Activated CD4-positive, alpha-beta T cell treated with anti-CD3 and anti-CD28 coated beads, Interleukin-2, amount 10 ng/mL, durations not matched to agents 7 days and 5 days (primary cell): Measurements from ENCODE around the gene SLITRK4. TPM values are rescaled to one million over a fixed set of nuclear protein-coding genes. Genes with fewer than 3 reads are reported as not detected.

Experiments used
- CTCF ChIA-PET: fragments of 350-600 bp; sonication (Branson Sonifier 250); formaldehyde crosslinking; loops from one replicate; lab custom pipeline; 2021; ENCODE audit warnings: antibody characterized with exemption; lab: Charles Lee
- POLR2A ChIA-PET: fragments of 350-600 bp; sonication (Branson Sonifier 250); formaldehyde crosslinking; loops from one replicate; lab custom pipeline; 2021; ENCODE audit warnings: antibody characterized with exemption; lab: Charles Lee
- DNase-seq: peaks from one replicate; pipeline ENCODE4 v3.0.0-alpha.2; 2020
- H3K27ac Mint-ChIP-seq: one replicate; pipeline ENCODE4 v1.8.0; 2021; ENCODE audit warnings: mild to moderate bottlenecking, moderate library complexity, mixed read lengths
- H3K27me3 Mint-ChIP-seq: one replicate; pipeline ENCODE4 v1.8.0; 2021; ENCODE audit warnings: mixed read lengths
- H3K36me3 Mint-ChIP-seq: one replicate; pipeline ENCODE4 v1.8.0; 2021; ENCODE audit warnings: low read depth, mixed read lengths
- H3K4me1 Mint-ChIP-seq: one replicate; pipeline ENCODE4 v1.8.0; 2021; ENCODE audit warnings: mixed read lengths
- H3K4me3 Mint-ChIP-seq: one replicate; pipeline ENCODE4 v1.8.0; 2021; ENCODE audit warnings: mild to moderate bottlenecking, moderate library complexity, mixed read lengths
- H3K9me3 Mint-ChIP-seq: one replicate; pipeline ENCODE4 v1.8.0; 2021; ENCODE audit warnings: mixed read lengths
- total RNA-seq, 2 experiments: library from RNA; stranded (reverse); gene quantifications; one replicate each; pipeline ENCODE4 v1.2.3, GENCODE V29; 2021

The SLITRK4 gene, protein sequence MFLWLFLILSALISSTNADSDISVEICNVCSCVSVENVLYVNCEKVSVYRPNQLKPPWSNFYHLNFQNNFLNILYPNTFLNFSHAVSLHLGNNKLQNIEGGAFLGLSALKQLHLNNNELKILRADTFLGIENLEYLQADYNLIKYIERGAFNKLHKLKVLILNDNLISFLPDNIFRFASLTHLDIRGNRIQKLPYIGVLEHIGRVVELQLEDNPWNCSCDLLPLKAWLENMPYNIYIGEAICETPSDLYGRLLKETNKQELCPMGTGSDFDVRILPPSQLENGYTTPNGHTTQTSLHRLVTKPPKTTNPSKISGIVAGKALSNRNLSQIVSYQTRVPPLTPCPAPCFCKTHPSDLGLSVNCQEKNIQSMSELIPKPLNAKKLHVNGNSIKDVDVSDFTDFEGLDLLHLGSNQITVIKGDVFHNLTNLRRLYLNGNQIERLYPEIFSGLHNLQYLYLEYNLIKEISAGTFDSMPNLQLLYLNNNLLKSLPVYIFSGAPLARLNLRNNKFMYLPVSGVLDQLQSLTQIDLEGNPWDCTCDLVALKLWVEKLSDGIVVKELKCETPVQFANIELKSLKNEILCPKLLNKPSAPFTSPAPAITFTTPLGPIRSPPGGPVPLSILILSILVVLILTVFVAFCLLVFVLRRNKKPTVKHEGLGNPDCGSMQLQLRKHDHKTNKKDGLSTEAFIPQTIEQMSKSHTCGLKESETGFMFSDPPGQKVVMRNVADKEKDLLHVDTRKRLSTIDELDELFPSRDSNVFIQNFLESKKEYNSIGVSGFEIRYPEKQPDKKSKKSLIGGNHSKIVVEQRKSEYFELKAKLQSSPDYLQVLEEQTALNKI
- not detected for total RNA-seq

DNA sequence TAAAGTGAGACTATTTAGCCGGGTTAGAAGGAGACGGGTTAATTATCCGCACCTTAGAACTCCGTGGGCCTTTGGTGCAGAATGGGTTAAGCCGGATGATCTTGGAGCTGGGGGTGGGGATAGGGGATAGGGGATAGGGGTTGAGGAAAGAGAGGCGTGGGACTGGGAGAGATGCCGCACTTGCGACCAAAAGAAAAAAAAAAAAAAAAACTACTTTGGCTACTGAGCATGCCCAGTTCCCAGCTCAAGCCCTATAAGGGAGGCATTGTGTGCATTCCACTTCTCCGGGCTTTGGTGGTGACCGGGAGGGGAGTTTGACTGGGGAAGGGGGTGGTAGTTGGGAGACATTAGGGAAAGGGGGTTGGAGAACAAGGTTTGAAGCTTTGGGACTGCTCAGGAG, at the start of gene SLITRK4:
SLITRK4 (minus strand) TSS at position 187 of the 400 bp plus-strand sequence. CDS start 4,993 bp downstream, outside the sequence.
- CTCF ChIA-PET = no interaction called here

DNA sequence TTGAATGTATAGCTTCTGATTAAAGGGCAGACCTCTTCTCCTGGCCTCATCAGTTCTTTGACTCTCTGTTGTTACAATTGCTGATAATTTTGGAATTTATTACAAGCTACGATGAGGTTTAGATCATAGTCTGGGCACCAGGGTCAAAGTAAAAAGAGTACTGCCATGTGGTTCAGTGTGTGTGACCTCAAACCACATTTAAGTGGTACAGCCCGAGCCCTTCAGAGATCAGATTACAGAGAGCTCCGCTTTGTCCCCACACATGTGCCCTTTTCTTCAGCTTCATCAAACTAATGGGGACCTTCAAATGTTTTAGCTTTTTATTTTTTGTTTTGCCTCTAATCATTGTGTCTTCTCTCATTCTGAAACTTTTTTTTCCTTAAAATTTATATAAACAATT, 47.6 kb upstream of the SLITRK4 start:
- no peak overlapping the region for H3K27ac Mint-ChIP-seq
- no peaks in the 10 kb centered on the region for H3K4me1 Mint-ChIP-seq
- CTCF ChIA-PET = no interaction called here
- H3K4me3 Mint-ChIP-seq = no peak overlapping the region
- H3K9me3 Mint-ChIP-seq = peaks cover 3% of the 10 kb centered on the region
- no peak for DNase-seq
- H3K27me3 Mint-ChIP-seq = no peaks in the 10 kb centered on the region
- no peaks in the 10 kb centered on the region for H3K36me3 Mint-ChIP-seq
- POLR2A ChIA-PET = no interaction called here

More for the DNA sequence above, at the start of gene SLITRK4:
- Mint-ChIP-seq H3K4me3 (no peak within 1 kb of the TSS), H3K27ac (no peak within 1 kb of the TSS), H3K9me3 (no peaks in the 10 kb centered on the region), H3K4me1 (peaks cover 2% of the 10 kb centered on the region), H3K27me3 (peaks cover 15% of the 10 kb centered on the region), H3K36me3 (no peaks in the 10 kb centered on the region)
- POLR2A ChIA-PET = no interaction called here
- no peak for DNase-seq

DNA sequence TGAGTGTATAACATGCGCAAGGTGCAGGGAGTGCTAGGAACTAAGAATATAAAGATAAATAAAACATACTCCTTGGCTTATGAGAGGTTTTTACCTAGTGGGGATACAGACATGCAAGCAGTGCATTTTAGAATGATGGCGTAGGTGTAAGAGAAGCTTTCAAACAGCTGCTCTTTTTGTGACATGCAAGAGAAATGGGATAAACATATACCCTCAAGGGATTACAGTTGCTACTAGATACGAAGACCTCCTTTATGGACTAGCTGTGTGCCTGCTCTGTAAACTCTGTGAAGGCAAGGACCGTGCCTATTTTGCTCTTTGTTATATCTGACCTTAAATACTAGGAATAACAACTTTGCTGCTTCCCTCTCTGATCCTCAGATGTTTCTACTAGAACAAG, 39.0 kb upstream of the SLITRK4 start:
- Mint-ChIP-seq H3K27ac (no peak overlapping the region), H3K4me1 (no peaks in the 10 kb centered on the region), H3K4me3 (no peak overlapping the region), H3K36me3 (no peaks in the 10 kb centered on the region), H3K27me3 (no peaks in the 10 kb centered on the region), H3K9me3 (no peaks in the 10 kb centered on the region)
- DNase-seq = no peak
- CTCF ChIA-PET = no interaction called here
- POLR2A ChIA-PET = no interaction called here

DNA sequence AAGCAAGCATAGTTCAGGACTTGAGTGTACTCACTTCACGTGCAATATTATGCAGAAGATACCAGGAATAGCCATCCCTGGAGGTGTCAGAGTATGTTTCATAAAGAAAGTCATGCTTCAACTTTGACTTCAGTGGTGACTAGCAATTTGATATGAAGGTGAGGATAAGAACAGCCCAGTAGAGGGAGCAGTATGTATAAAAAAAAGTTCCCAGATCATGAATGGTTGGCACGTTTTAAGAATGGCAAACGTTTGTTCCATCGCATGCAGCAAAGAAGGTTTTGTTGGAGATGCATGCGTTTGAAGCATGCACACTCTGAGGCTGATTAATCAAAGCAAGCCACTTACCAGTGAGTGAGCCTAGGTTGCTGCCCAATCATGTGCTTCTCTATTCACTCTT, 33.5 kb upstream of the SLITRK4 start:
- CTCF ChIA-PET = no interaction called here
- Mint-ChIP-seq H3K36me3 (no peaks in the 10 kb centered on the region), H3K9me3 (no peaks in the 10 kb centered on the region), H3K4me3 (no peak overlapping the region), H3K27ac (no peak overlapping the region), H3K27me3 (no peaks in the 10 kb centered on the region), H3K4me1 (no peaks in the 10 kb centered on the region)
- DNase-seq = no peak
- POLR2A ChIA-PET = no interaction called here

DNA sequence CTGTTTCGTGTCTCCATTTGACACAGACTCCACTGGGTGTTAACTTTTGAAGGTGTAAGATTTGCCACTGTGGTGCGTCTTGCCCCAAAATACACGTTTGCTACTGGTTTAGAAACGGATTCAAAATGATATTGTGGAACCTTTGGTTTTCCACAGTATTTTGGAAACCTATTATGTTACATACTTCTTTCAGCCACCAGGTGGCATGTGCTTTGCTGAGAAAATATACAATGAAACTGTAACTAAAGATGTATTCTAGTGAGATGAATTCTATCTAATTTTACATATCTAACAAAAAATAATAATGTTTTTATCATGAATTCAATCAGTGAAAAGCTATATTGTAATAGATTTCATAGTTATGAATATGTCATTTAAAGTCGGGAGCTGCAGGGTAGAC, 28.4 kb upstream of the SLITRK4 start:
- ChIA-PET POLR2A (no interaction called here), CTCF (no interaction called here)
- no peaks in the 10 kb centered on the region for H3K27me3 Mint-ChIP-seq
- no peak overlapping the region for H3K27ac Mint-ChIP-seq
- H3K4me3 Mint-ChIP-seq = no peak overlapping the region
- H3K36me3 Mint-ChIP-seq = no peaks in the 10 kb centered on the region
- no peaks in the 10 kb centered on the region for H3K9me3 Mint-ChIP-seq
- no peaks in the 10 kb centered on the region for H3K4me1 Mint-ChIP-seq
- no peak for DNase-seq

DNA sequence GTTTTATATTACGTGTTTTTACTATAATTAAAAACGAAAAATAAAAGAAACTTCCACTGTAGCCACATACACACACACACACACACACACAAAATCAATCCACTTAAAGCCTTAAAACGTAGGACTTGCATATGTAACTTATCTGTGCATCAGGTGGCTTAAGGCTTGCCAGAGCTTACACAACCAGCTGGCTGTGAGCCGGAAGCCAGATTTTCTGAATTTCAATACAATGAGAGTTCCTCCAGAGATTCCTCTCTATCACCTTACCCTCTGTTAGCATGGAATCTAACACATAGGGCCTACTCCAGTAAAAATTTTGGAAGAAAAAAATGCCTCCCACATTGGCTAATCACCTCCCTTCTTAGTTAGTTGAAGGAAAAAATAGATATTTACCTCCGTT, 27.9 kb upstream of the SLITRK4 start:
- ChIA-PET CTCF (no interaction called here), POLR2A (no interaction called here)
- Mint-ChIP-seq H3K36me3 (no peaks in the 10 kb centered on the region), H3K4me3 (no peak overlapping the region), H3K27me3 (no peaks in the 10 kb centered on the region), H3K27ac (no peak overlapping the region), H3K4me1 (no peaks in the 10 kb centered on the region), H3K9me3 (no peaks in the 10 kb centered on the region)
- no peak for DNase-seq

DNA sequence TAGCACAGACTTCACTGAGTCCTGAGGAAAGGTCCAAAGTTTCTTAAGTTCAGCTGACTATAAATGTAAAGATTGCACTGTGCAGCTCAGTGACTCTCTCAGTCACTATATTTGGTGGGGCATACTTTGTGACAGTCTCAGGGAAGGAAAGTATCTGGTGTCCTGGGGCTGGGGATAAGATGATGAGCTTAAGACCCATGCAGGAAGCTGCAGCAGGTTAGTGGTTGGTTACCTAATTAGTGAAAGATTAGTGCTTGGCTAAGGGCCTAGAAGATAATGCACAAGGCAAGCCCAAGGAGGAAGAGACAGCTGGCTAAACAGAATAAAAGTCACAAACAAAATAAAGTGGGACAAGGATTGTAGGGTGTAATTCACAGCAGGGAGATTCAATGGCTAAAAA, 25.4 kb upstream of the SLITRK4 start:
- ChIA-PET POLR2A (no interaction called here), CTCF (no interaction called here)
- no peaks in the 10 kb centered on the region for H3K27me3 Mint-ChIP-seq
- no peaks in the 10 kb centered on the region for H3K9me3 Mint-ChIP-seq
- H3K4me1 Mint-ChIP-seq = no peaks in the 10 kb centered on the region
- no peak for DNase-seq
- no peak overlapping the region for H3K27ac Mint-ChIP-seq
- H3K36me3 Mint-ChIP-seq = no peaks in the 10 kb centered on the region
- no peak overlapping the region for H3K4me3 Mint-ChIP-seq

DNA sequence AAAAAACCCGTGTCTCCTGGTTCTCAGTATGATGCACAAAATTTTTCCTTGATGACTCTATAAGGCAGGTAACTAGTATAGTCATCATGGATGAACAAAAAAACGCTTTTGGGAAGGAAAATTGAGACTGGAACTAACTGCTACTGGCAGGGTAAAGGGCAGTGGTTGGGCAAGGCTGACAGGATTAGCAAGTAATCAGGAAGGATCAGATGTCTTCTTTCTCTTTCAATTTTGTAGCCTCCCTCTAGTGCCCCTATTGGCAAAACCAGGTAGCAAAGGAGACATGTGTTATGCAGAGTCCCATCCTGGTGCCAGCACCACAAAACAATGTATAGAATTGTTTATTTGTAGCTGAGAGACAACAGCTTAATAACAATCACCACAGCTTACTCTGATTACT, 12.8 kb upstream of the SLITRK4 start:
- ChIA-PET CTCF (no interaction called here), POLR2A (no interaction called here)
- Mint-ChIP-seq H3K4me3 (no peak overlapping the region), H3K4me1 (no peaks in the 10 kb centered on the region), H3K27me3 (no peaks in the 10 kb centered on the region), H3K27ac (no peak overlapping the region), H3K36me3 (no peaks in the 10 kb centered on the region), H3K9me3 (no peaks in the 10 kb centered on the region)
- DNase-seq = no peak

DNA sequence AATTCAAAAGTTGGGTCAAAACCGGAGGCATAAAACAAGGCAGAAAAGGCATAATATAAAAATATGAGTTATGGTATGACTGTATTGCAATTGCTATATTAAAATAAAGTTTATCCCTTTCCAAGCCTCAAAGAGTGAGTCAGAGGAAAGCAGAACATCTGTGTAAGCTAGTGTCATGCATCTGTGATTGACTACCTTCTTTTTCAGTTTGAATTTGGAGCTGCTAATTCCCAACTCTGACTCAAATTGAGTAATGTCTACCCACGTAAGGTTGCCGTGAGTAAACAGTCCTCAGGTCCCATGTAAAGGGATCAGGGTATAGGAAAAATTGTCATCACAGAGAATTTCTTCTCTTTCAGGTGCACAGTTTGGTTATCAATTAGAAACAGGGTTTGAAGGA, 6.5 kb upstream of the SLITRK4 start:
- H3K9me3 Mint-ChIP-seq = no peaks in the 10 kb centered on the region

DNA sequence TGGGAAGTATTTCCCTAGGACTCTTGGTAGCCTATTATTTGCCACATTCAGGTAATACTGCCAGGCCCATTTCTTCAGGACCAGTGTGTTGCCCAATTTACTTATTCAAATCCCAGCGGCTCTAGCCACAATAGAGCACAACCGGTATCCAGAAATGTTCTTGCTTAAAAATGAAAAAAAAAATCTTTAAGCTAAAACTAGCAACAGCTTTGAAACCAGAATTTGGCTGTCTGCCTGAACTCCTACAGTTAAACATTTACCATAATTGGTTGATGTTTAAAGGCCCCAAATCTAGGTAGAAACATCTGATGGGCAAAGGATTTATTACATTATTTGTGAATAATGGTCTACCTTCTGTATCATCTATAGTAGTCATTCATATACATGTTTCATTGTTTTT, 930 bp upstream of the SLITRK4 start:
- POLR2A ChIA-PET = no interaction called here
- peaks cover 2% of the 10 kb centered on the region for H3K4me1 Mint-ChIP-seq
- no peak overlapping the region for H3K27ac Mint-ChIP-seq
- CTCF ChIA-PET = no interaction called here
- H3K9me3 Mint-ChIP-seq = no peaks in the 10 kb centered on the region
- peaks cover 15% of the 10 kb centered on the region for H3K27me3 Mint-ChIP-seq
- H3K36me3 Mint-ChIP-seq = no peaks in the 10 kb centered on the region
- H3K4me3 Mint-ChIP-seq = no peak overlapping the region
- DNase-seq = no peak

More for the DNA sequence above, 6.5 kb upstream of the SLITRK4 start:
- ChIA-PET POLR2A (no interaction called here), CTCF (no interaction called here)
- Mint-ChIP-seq H3K4me1 (no peaks in the 10 kb centered on the region), H3K36me3 (no peaks in the 10 kb centered on the region), H3K27ac (no peak overlapping the region), H3K27me3 (no peaks in the 10 kb centered on the region), H3K4me3 (no peak overlapping the region)
- no peak for DNase-seq

DNA sequence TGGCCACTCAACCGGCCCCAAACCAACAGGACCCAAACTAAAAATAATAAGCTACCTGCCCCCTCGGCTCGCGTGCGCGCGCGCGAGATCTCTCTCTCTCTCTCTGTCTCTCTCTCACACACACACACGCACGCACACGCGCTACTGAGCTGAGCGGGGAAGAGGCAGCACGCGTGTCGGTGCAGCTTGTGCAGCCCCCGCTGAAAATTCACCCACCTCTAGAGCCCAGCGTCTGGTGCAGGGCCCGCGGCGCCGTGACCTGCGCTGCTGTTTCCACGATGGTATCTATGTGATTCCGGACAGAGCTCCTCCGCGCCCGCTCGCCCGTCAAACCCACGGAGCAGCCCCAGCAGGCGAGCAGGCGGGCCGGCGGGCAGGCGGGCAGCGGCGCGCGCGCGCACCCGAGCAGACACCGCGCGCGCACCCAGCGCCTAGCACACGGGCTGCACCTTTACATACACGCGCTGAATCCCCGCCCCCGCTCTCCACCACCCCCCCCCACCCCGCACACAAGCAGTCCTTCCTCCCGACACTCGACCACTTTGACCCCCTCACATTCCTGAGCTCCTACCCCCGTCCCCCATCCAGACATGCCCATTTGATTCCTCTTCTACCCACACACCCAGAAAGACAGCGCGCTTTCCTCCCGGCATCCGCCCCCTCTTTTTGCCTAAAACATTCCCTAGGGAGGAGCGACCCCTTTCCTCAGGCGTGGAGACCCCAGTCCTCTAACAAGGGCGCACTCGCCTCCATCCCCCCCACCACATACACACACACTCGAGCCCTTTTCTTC, 1.0 kb downstream of the SLITRK4 start:
- no peak for DNase-seq
- no peaks in the 10 kb centered on the region for H3K36me3 Mint-ChIP-seq
- H3K27me3 Mint-ChIP-seq = peaks cover 15% of the 10 kb centered on the region
- H3K27ac Mint-ChIP-seq = peak overlapping the region; percentile 64
- H3K4me3 Mint-ChIP-seq = no peak overlapping the region
- H3K4me1 Mint-ChIP-seq = peaks cover 2% of the 10 kb centered on the region
- ChIA-PET POLR2A (no interaction called here), CTCF (no interaction called here)
- no peaks in the 10 kb centered on the region for H3K9me3 Mint-ChIP-seq

DNA sequence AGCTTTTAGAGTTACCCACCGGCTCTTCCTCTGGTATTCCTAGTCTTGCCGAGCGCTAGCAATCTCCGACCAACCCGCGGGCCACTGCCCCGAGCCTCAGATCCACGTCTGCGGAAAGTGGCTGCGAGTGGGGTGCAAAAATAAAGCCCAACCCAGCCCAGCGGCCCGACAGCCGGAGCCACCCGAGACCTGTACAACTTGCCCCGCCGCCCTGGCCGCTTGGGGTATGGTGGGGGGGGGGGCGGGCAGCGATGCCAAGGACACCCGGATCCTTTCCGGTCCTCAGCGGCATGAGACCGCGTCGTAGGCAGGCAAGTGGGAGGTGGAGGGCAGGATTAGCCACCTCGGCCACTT, 1.6 kb downstream of the SLITRK4 start:
- peaks cover 15% of the 10 kb centered on the region for H3K27me3 Mint-ChIP-seq
- POLR2A ChIA-PET = no interaction called here
- no peaks in the 10 kb centered on the region for H3K9me3 Mint-ChIP-seq
- no peak overlapping the region for H3K27ac Mint-ChIP-seq
- DNase-seq = no peak
- no peaks in the 10 kb centered on the region for H3K36me3 Mint-ChIP-seq
- H3K4me1 Mint-ChIP-seq = peaks cover 2% of the 10 kb centered on the region
- H3K4me3 Mint-ChIP-seq = no peak overlapping the region
- CTCF ChIA-PET = no interaction called here
